Measurements from ENCODE around the gene ARL4D.
A peak's percentile ranks its signal among the peaks of the same experiment; 100 is the strongest.

ARL4D gene

GRCh38 chr17:43430936-43431713, 32.3 kb downstream of the ARL4D start:
- intact Hi-C loops (cut with DNase I; ENCODE audit: low total_unique reads): no loop called here
- H3K27me3 ChIP-seq: no peaks in the 10 kb centered on the region
- no peaks in the 10 kb centered on the region for H3K36me3 ChIP-seq
- no peak for DNase-seq
- no peak overlapping the region for H3K27ac ChIP-seq
- H3K9me3 ChIP-seq: no peaks in the 10 kb centered on the region
- peaks cover 0 to 8% (median 5%) of the 10 kb centered on the region in 4 donors for H3K4me1 ChIP-seq
- no peak for TF ChIP-seq CTCF (IDR thresholded peaks at IDR 0.05)
- H3K4me3 ChIP-seq: no peak overlapping the region

- Histone ChIP-seq H3K9me3 (no peaks in the 10 kb centered on the region), H3K27ac (no peak overlapping the region), H3K27me3 (no peaks in the 10 kb centered on the region), H3K4me3 (no peak overlapping the region), H3K36me3 (no peaks in the 10 kb centered on the region), H3K4me1 (peaks cover 0 to 8% (median 5%) of the 10 kb centered on the region in 4 donors)
- TF ChIP-seq CTCF (IDR thresholded peaks at IDR 0.05): no peak
- DNase-seq: peak in 1 of 2 donors; percentile 45
- intact Hi-C loops (cut with DNase I; ENCODE audit: low total_unique reads): no loop called here
Observed at GRCh38 chr17:43431714-43432523, 33.1 kb downstream of the ARL4D start.

- H3K4me1 ChIP-seq: peaks cover 0 to 8% (median 5%) of the 10 kb centered on the region in 4 donors
- H3K27me3 ChIP-seq: no peaks in the 10 kb centered on the region
- intact Hi-C loops (cut with DNase I; ENCODE audit: low total_unique reads): no loop called here
- H3K4me3 ChIP-seq: no peak overlapping the region
- DNase-seq: no peak
- no peaks in the 10 kb centered on the region for H3K9me3 ChIP-seq
- no peaks in the 10 kb centered on the region for H3K36me3 ChIP-seq
- TF ChIP-seq CTCF (IDR thresholded peaks at IDR 0.05): no peak
- no peak overlapping the region for H3K27ac ChIP-seq
Observed at GRCh38 chr17:43434902-43435319, 36.1 kb downstream of the ARL4D start.

GRCh38 chr17:43437756-43438155, 39.0 kb downstream of the ARL4D start:
- H3K4me1 ChIP-seq: no peaks in the 10 kb centered on the region
- no peak for DNase-seq

GRCh38 chr17:43438626-43439025, 39.8 kb downstream of the ARL4D start:
- Histone ChIP-seq H3K27ac (no peak overlapping the region), H3K36me3 (no peaks in the 10 kb centered on the region), H3K4me1 (no peaks in the 10 kb centered on the region), H3K27me3 (no peaks in the 10 kb centered on the region), H3K9me3 (no peaks in the 10 kb centered on the region), H3K4me3 (no peak overlapping the region)
- TF ChIP-seq CTCF (IDR thresholded peaks at IDR 0.05): no peak
- DNase-seq: no peak
- intact Hi-C loops (cut with DNase I; ENCODE audit: low total_unique reads): no loop called here

More at GRCh38 chr17:43437756-43438155, 39.0 kb downstream of the ARL4D start:
- Histone ChIP-seq H3K9me3 (no peaks in the 10 kb centered on the region), H3K27me3 (no peaks in the 10 kb centered on the region), H3K36me3 (no peaks in the 10 kb centered on the region), H3K27ac (no peak overlapping the region), H3K4me3 (no peak overlapping the region)
- TF ChIP-seq CTCF (IDR thresholded peaks at IDR 0.05): no peak
- intact Hi-C loops (cut with DNase I; ENCODE audit: low total_unique reads): no loop called here

All from tibial artery (tissue), 4 donors.